Stimulated activated CD4-positive, alpha-beta T cell treated with anti-CD3 and anti-CD28 coated beads, TNF-alpha, amount 100 ng/mL, for 1 hour (primary cell): ENCODE results near the gene CASKIN1.
A peak's percentile ranks its signal among the peaks of the same experiment; 100 is the strongest.
"Not testable (repeated sequence)": the region's sequence is repeated elsewhere in the genome, so short reads cannot be mapped to it uniquely, and the experiment has no call there.

Experiments used
- DNase-seq, 3 donors: peaks; one replicate each; pipeline ENCODE4 v3.0.0-alpha.2; 2020; ENCODE audit warnings: low read depth in 3 of 3, low spot score in 1 of 3

The CASKIN1 gene

DNA sequence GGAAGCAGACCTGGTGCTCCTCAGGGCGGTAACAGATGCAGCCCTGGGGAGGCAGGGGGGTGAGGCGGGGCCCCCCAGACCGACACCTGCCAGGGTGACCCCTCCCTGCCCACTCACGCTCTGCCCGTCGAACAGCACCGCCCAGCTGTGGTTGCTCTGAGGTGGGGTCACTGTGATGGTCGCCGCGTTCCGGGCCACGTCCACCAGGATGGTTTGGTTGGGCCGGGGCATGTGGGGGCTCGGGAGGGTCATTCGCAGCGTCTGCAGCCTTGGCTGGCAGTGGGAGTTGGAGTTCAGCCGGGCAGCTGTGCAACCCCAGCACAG lies 13.6 kb upstream of the CASKIN1 start:
- no peak for DNase-seq

DNA sequence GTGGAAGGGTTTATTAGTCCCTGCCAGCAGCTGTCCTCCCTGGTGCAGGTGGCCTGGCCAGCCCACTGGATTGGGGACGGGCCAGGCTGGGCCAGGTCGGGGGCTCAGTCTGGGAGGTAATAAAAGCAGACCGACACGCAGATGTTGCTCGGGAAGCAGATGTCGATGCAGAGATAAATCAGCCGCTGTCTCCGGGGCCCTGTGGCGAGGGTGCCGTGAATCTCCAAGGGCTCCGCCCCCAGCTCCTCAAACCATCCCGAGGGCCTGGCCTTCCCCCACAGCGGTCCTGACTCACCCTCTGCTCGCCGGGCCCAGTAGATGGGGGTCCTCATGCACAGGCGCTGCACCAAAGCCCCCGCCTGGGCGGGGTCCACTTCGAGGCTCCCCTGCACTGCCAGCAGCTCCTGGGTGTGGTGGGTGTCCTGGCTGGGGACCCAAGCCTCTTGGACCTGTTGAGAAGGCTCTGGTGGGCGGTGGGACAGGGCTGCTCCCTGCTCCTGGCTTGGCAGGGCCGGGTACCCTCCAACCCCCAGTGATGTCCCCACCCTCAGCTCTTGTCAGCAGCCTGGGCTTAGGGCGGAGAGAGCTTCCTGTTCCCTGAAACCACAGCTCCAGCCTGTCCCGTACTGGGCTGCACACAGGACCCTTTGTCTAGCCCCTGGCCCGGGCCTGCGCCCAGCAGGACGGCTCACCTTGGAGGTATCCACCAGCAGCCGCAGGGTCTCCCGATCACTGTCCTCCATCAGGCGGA lies 13.0 kb upstream of the CASKIN1 start:
- no peak for DNase-seq

DNA sequence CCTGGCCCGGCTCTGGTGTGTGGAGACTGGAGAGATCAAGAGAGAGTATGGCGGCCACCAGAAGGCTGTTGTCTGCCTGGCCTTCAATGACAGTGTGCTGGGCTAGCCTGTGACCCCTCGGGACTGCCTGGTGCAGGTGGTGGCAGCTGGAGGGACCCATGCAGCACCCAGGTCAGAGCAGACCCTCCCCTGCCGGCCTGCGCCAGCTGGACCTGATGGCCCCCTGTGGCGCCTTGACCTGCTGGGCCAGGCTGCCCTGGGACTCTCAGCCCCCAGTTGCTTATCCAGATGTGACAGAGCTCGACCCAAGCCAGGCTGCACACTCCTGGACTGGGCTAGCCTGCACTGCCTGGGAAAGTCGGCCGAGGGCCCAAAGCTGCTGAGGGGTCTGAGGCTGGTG lies 12.4 kb upstream of the CASKIN1 start:
- no peak for DNase-seq

DNA sequence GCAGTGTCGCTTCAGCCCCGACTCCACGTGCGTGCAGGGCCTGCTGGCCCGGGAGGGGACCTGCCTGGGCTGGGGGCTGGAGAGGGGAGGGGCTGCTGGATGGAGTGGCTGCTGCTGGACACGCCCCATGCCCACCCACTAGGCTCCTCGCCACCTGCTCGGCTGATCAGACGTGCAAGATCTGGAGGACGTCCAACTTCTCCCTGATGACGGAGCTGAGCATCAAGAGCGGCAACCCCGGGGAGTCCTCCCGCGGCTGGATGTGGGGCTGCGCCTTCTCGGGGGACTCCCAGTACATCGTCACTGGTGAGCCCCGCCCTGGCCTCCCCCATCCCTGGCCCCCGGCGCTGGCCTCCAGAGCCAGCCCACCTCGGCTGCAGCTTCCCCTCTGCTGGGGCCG lies 11.9 kb upstream of the CASKIN1 start:
- DNase-seq: no peak

DNA sequence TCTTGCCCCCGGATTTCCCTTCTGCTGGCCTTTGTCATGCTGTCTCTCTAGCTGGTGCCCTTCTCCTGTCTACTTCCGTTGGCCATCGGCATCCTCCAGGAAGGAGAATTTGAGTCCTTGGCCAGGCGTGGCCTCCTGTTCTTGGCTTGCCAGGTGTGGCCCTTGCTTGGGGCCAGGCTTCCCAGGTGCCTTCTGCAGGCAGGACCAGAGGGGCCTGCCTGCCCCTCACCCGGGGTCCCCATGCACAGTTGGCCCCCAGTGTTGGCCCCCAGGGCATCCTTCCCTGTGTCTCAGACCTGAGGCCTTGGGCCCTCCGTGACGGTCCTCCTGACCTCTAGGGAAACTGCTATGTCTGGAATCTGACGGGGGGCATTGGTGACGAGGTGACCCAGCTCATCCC lies 11.5 kb upstream of the CASKIN1 start:
- no peak for DNase-seq

DNA sequence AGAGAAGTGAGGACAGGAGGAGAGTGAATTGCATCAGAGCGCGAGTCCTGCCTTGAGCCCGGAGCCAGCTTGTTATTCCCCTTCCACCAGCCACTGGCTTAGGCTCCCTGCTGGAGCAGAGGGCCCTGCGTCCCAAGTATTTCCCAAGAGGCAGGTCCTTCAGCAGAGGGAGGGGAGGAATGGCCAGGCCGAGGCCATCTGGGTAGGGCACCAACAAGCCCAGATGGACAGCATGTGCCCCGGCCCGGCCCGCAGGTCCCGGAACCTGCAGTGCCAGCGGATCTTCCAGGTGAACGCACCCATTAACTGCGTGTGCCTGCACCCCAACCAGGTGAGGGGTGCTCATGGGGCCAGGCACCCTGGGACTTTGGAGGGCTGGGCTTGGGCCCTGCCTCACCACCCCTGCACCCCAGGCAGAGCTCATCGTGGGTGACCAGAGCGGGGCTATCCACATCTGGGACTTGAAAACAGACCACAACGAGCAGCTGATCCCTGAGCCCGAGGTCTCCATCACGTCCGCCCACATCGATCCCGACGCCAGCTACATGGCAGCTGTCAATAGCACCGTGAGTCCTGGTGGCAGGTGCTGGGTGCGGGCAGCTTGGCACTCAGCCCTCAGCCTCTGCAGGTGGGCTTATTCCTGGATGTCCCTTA lies 10.5 kb upstream of the CASKIN1 start:
- no peak for DNase-seq

DNA sequence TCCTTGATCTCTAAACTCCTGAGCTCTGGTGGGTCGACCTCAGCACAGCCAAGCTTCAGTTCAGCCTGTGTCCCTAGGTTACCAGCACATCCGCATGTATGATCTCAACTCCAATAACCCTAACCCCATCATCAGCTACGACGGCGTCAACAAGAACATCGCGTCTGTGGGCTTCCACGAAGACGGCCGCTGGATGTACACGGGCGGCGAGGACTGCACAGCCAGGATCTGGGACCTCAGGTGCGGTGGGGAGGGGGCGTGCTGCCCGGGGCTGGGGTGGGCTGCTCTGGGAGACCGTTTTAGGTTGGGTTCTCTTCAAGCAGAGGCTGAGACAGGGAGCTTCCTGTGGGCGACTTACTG lies 10.0 kb upstream of the CASKIN1 start:
- DNase-seq: no peak

DNA sequence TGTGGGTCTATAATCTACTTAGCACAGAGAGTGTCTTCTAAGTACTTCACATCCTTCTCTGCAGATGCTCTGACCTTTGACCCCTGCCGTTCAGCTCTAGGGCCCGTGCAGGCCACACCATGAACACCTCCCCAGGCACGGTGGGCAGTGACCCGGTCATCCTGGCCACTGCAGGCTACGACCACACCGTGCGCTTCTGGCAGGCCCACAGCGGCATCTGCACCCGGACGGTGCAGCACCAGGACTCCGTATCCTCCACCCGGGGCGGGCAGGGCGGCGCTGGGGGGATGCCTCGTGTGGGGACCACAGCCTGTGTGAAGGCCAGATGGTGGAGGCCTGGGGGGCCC lies 9.5 kb upstream of the CASKIN1 start:
- DNase-seq: no peak

DNA sequence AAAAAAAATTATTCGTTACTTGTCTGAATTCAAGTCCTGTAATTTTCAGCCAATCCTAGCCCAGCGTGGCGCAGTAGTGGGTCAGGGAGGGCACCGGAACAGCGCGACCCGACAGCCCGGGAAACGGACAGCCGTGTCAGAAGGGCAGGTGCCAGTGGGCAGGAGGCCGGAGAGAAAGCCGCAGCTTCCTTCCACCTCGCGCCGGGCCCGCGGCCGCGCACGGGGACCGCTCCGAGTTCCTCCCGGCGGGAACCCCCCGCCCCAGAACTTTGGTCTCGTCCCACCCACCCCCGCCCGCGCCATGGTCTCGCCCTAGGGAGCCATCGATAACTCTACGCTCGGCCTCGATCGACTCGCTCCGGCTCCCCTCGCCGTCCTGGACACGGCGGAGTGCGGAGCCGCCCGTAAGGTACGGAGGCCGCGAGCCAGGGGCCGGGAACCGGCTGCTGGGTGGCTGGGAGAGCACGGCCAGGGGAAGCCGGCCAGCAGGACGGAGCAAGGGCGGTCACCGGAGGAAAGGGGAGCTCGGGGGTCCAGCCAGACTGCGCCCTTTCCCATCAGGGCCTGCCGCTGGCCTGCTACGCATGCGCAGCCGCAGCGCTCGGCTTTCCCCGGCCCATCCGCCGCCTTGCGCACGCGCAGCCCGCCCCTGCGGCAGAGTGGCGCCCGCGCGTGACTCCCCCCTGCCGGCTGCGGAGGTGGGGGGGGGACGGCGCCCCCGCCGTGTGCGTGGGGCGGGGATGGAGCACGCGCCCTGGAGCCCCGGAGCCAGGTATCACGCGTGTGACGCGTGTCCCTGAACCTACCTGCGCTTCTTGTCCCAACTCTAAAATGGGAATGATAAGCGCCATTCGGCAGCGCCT lies 8.9 kb upstream of the CASKIN1 start, which contains the start of gene MLST8:
Gene MLST8 (plus strand): TSS at position 351 of the 863 bp plus-strand sequence. CDS start 632 bp downstream, outside the sequence.
- peak; percentile 79 to 87 (median 86) for DNase-seq

DNA sequence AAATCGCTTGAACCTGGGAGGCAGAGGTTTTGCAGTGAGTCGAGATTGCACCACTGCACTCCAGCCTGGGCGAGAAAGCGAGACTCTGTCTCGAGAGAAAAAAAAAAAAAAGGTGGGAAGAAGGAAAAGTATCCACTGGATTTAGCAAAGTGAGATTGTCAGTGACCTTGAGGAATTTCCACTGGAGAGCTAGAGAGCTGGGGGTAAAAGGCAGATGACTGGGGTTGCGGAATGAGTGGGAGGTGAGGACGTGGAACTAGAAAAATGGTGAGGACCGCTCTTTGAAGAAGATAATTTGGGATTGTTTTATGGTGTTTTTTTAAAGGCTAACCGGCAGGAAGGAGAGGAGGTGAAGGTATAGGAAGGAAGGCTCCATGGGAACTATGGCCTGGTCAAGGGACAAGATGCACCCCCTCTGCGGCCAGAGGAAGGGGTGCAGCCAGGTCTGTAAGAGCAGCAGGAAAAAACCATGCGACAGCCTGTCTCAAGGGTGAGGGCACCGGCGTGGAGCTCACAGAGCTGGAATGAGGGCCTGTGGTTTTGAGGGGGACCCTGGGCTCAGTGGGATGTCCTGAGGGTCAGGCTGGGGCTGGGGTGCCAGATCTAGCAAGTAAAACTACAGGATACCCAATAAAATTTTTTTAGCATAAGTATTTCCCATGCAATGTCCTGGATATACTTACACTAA lies 8.2 kb upstream of the CASKIN1 start:
- no peak for DNase-seq

DNA sequence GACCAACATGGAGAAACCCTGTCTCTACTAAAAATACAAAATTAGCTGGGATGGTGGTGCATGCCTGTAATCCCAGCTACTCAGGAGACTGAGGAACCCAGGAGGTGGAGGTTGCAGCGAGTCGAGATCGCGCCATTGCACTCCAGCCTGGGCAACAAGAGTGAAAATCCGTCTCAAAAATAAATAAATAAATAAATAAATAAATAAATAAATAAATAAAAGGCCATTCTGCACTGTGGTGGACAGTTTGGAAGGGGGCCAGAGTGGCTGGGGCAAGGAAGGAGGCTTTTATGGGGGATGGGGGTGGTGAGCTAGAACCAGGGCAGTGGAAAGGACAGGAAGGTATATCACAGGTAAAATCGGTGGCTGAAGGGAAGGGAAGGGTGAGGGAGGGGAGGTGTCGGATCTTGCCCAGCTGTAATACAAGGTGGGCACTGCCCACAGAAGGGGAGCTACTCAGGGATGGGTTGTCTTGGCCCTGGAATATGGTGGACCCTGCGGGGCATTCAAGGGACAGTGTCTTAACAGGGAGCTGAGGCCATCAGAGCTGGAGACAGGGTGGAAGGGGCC lies 6.8 kb upstream of the CASKIN1 start:
- not testable (repeated sequence) for DNase-seq

DNA sequence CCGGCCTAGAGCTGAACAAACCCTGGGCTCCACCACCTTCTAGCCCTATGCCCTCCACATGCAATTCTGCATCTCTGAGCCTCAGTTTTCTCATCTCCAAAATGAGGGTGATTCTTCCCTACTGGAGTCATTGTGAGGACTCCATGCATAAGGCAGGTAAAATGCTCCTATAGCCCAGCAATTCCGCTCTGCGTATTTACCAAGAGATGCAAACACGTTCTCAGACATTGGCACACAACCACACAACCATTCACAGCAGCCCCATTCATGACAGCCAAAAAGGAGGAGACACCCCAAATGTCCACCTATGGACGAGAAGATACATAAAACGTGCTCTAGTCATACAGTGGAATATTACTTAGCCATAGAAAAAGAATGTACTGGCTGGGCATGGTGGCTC lies 3.9 kb upstream of the CASKIN1 start:
- DNase-seq: no peak

DNA sequence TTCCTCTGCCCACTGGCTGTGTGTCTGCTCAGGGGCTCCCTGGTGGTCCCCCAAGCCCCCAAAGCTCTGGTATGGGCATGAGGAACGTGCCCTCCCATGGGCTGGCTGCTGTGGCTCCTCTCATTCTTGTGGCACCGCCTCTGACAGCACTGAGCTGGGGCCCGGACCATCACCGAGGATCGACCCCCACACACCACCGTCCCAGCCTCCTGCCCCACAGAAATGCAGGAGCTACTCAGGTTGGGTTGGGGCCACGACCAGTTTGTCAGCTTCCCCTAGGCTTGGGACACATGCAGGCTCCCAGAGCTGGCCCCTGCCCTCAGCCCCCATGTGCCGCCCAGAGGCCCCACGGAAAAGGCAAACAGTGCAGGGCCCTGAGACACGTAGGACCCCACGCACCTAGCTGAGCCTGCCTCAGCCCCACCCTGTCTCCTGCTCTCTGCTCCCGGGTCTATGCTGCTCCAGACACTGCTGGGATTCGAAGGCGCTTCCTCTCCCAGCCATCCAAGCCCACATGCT lies 3.3 kb upstream of the CASKIN1 start:
- DNase-seq: no peak

DNA sequence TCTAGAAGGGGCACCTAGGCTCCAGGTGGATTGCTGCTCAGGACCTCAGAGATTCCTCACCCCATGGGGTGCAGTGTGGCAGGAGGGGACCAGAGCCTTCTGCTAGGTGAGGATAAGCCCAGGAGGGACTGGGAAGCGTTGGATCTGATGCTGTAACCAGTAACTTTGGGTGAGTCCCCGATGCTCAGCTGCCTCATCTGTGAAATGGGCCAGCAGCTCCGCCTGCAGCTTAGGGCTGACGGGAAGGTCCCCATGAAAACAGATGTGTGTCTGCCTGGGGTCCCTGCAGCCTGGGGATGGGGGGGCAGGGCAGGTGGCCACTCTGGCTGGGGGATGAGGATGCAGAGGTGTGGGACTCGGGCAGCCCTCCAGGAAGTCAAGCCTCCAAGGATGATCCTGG lies 2.7 kb upstream of the CASKIN1 start:
- DNase-seq: no peak

DNA sequence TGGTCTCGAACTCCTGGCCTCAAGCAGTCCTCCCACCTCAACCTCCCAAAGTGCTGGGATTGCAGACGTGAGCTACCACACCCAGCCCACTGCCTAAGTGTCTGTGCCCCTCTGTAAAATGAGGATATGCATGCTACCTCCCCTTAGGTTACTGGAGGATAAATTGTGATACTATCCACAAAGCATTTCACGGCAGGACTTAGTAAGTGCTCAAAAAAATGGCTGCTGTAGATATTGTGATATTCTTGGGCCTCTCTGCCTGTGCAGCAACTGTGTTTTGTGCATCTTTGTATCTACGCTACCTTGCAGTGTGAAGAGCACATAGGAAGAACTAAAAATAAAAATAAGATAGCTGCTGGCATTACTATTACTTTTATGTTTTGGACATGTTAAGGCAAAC lies 1.9 kb upstream of the CASKIN1 start:
- DNase-seq: no peak

DNA sequence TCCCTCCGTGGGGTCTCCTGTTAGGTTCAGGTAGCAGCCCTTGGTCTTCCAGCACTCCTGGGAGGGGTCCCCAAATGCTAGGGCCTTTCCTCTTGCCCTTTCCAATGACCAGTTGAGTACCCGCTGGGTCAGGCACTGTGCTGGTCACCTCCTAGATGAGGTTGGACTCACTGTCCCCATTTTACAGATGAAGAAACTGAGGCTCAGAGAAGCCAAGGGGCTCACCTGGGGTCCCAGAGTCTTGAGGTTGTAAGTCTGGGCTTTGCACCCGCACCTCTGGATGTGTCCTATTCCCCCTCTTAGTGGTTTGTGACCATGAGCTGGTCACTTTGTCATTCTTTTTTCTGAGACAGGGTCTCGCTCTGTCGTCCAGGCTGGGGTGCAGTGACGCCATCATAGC lies 1.4 kb upstream of the CASKIN1 start:
- DNase-seq: no peak

DNA sequence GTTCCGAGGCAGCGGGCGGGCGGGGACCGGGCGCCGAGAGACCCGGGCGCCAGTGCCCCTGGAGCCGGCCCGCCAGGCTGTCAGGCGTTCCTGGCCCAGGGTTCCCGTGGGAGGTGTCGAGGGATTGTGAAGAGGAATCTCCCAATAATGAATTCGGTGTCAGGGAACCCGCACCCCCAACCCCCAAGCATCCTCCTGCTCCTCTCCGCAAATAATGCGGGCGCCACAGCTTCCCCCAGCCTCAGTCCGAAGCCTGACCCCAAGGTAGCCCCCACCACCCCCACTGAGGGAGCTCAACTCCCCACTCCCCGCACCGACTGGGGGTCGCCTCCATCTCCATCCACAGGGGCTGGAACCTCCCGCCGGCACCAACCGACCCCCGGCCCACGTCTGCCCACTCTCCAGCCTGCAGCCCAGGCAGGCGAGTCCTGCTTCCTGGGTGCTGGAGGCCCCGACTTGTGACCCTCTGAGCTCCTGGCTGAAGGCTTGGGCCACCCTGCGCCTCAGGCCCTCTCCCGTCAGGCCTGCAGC lies 641 bp upstream of the CASKIN1 start:
- DNase-seq: no peak

DNA sequence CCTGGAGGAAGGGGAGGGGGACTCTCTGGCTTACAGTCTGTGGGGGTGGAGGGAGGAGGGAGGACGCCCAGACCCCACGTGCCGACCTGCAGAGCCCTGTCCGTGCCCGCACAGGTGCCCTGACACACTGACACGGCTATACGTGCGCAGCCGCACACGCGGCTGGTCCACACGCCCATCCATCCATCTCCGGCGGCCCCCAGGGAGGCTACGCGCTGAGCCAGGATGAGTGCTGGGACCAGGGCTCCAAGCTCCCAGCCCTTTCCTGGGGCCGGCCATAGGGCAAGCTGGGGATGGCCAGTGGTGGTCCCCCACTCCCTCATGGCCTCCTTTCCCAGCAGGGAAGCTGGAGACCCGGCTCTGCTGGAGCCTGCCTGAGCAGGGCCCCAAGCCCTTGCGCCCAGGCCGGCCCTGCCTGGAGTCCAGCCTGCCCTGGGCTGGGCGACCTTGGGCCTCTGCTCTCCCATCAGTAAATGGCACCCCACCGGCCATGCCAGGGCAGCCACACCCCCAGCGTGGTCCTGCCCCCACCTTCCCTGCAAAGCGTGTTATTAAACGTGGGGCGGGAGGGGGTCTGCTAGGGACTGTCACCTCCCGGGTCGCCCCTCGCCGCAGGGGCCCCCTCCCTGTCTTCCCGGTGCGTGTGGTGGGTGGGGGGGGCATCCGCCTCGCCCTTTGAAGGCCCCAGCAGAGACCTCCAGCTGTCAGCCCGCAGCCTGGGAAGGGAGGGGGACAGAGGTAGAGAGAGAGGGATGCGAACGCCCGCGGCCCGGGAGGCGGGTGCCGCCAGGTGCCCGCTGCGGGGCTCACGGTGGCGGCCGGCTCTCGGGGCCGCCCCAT lies 863 bp downstream of the CASKIN1 start:
- no peak for DNase-seq

DNA sequence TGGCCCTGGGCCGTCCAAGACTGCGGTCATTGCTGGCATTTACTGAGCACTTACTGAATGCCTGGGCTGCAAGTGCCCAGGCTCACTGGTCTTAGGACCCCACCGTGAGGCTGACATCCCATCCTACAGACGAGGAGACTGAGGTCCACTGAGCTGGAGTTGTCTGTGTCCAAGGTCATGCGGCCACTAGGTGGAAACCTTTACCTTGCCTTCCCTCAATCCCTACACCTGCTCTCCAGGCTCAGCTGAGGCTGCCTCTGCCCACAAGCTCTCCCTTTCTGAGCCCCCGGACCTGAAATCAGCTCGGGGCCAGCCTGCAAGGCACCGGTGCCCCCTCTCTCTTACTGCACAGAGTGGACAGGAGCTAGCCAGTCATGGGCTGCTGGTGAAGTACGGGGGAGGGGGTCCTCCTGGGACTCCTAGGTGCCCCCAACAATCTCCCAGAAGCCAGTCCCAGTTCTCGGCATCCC lies 1.5 kb downstream of the CASKIN1 start:
- DNase-seq: peak in 1 of 3 donors; percentile 37
